Measurements from ENCODE around the gene TES. TPM values are rescaled to one million over a fixed set of nuclear protein-coding genes. Genes with fewer than 3 reads are reported as not detected.

TES gene
- total RNA-seq, 1 donor from 2014 or later: 36.1 TPM

GRCh38 chr7:116193329-116194087, 16.8 kb upstream of the TES start:
- DNase-seq: no peak

GRCh38 chr7:116194115-116194514, 16.2 kb upstream of the TES start:
- DNase-seq: no peak

DNA sequence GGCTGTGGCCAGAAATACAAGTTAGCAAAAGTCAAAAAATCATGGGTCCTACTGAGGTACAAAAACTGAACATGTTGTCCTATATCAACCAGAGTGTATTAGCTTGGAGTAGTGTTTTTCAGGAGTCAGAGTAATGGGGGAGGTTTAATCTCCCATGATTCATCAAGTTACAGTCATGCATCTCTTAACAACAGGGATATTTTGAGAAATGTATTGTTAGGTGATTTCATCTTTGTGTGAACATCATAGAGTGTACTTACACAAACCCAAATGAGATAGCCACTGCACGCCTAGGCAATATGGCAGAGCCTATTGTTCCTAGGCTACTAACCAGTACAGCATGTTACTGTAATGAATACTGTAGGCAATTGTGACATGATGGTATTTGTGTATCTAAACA, 14.9 kb upstream of the TES start:
- no peak for DNase-seq

GRCh38 chr7:116196947-116197346, 13.4 kb upstream of the TES start:
- no peak for DNase-seq

DNA sequence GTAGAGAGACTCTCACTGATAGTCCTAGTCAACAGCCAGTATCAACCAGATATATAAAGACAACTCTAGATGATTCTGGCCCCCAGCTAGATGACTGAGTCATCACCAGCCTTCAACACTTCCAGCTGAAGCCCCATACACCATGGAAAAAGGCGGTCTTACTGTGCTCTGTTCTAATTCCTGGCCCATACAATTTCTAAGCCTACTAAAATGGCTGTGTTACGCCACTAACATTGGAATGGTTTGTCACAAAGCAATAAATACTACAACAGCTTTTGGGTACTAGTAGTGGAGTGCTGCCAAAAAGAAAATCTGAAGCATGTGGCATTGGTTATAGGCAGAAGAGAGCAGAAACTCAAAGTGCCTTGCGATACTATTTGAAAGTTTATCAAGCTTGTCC, 13.0 kb upstream of the TES start:
- DNase-seq: no peak

DNA sequence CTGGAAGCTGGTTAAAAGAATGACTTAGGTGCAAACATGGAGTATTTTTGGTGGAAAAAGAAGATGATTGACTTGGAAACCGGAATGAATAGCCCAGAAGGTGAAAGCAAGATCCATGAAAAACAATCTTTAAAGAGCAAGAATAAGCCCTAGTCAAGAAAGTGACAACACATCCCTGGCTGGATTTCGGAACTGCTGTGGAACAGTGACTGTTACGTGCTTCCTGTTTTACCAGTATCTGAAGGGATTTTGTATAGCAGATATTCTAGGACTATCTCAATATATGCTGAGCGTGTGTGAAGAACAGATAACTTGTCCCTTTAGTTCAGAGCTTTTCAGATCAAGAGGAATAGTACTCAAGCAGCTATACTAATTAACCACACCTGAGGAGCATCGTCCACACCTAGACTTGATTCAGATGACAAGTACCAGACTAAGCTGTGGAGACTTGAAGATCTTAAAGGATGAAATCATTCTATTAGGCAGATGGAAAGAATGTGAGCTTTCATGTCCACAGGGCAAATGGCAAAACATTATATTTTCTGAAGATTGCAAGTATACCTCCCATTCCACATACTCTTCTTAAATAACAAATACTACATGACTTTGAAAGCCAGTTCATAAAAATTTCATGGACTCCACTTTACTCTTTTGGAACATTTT, 11.5 kb upstream of the TES start:
- no peak for DNase-seq

DNA sequence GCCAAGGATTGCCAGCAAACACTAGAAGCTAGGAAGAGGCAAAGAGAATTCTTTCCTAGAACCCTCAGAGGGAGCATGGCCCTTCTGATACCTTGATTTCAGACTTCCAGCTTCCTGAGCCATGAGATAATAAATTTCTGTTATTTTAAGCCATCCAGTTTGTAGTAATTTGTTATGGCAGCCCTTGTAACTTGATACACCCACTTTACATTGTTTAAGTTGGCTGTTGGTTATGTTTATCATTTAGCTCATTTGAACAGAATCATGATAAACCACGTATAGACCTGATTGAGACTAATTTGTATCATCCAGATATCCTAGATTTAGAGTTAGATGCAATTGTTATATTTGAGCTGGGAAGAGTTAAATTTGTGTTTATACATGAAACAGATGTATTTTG, 9.4 kb upstream of the TES start:
- DNase-seq: no peak

DNA sequence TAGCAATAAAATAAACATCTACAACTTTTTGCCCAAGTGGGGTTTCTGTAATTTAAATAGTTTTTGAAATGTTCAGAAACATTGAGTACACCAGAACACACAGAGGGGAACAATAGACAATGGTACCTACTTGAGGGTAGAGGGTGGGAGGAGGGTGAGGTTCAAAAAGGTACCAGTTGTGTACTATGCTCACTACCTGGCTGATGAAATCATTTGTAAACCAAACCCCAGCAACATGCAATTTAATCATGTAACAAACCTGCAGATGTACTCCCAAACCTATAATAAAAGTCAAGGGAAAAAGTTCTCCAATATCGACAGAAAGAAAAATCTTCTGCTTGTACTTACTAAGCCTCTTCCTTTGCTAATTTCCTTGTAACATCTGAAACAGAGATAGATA, 4.2 kb upstream of the TES start:
- DNase-seq: no peak

- DNase-seq: no peak
Observed at GRCh38 chr7:116208919-116209318, 1.4 kb upstream of the TES start.

DNA sequence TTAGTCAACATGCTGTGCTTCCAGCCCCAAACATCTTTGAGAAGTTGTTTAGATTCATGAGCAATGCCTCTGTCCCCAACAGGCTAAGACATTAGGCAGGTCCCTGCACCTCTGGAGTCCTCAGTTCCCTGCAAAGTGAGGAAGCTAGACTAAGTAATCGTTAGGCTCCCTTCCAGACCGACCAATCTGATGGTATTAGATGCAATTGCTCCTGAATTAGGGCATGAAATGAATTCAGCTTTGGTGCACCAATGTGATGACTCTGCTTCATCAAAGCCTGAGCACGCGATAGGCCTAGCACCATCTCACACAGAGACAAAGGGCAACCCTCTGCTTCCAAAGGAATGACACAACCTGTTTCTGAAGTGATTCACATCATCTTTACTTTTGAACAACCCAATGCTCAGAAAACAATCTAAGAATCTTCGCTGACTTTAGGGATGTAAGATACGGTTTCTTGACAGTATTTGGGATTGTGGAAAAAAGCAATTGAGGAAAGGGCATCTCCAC, 723 bp upstream of the TES start:
- no peak for DNase-seq

- peak; percentile 79 for DNase-seq
Observed at GRCh38 chr7:116211006-116211912, 920 bp downstream of the TES start.

- DNase-seq: no peak
Observed at GRCh38 chr7:116211913-116212596, 1.7 kb downstream of the TES start.

DNA sequence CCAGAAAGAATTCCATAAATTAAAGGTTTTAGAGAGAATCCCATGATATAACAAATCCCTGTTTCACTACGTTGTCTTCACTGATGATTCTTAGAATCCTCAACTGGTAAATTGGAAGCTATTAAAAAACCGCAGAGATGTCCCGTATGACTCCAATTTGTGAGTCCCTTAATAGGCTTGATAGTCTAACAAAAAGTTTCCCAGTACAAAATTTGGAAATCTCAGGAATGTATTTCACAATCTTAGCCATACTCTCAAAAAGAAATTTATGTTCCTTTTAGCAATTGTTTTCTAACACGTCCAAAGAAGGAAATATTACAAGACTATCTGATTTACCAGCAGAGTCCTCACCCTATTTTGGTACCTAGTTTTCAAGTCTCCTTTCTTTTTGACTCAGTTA, 2.5 kb downstream of the TES start:
- DNase-seq: no peak

DNA sequence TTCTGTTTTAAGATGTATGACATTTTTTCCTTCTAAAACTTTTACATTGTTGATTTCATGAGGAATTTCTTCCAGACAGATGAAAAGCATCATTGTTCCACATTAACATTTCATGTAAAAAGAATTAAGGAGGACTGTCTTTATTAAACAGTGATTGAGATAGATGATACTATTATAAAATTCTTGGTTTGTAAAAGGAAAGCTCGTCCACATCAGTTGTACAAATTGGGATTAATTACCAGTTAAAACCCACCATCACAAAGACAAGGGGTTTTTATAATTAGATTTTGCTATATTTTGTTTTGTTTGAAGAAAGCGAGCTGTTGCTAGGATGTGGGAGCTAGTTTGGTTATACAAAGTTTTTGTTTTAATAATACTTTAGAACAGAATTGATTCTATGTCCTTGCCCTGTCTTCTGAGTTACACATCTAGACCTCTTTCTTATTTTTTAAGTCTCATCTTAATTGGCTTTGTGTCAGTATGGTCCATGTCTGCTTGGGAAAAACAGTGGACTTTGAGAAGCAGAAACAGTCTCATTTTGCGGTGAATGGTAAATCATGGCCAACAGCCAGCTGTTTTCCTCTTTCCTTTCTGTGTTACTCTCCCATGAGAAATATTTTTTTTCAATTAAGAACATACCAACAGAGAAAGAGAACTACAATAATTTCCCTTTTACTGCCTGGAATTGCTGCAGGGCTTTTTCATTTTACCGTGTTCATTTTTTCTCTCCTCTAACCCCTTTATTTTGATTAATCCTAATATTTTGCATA, 3.2 kb downstream of the TES start:
- peak; percentile 56 for DNase-seq

GRCh38 chr7:116214921-116215320, 4.6 kb downstream of the TES start:
- DNase-seq: no peak

- DNase-seq: no peak
Observed at GRCh38 chr7:116215551-116215950, 5.2 kb downstream of the TES start.

GRCh38 chr7:116216956-116217571, 6.7 kb downstream of the TES start:
- DNase-seq: peak; percentile 27

DNA sequence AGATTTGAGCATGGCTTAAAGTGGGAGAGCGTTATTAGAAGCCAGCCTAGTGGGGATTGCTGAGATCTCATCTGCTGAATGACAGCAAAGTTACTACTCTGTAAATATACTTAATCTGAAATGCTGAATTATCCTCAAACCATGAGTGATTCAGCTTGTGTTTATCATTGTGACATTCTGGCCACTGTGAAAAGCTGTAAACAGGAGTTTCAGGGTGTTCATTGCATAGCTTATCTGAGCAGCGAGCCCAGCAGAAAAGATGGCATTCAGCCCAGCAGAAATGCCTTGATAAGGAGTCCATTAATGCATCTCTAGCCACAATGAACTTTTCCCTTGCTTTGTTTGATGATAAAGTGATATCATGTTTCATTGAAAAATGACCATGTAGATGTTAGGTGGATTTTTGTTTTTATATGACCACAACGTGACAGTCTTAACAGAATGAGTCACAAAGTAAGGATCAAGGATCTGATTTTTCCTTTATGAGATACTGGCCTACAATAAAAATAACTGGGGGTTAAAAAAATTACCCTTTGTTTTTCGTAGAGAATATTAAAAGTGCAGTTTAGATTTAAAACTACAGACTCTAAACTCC, 7.8 kb downstream of the TES start:
- no peak for DNase-seq

DNA sequence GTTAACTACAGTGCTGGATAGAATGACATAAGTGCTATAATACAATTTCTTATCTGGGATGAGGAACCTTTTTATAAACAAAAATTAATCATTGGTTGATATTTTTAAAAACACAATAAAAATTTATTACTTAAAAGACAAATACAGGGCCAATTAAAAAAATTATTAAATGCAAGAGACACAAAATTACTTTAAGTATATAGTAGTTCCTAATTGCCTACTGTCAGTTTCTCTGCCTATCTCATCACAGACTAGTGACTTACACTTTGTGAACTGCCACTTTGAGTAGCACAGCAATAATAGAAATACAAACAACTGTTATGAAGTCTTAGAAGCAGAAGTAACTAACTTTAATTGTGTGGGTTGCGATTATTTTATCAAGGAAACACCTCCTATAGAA, 8.4 kb downstream of the TES start:
- no peak for DNase-seq

GRCh38 chr7:116219288-116219687, 8.9 kb downstream of the TES start:
- DNase-seq: no peak

DNA sequence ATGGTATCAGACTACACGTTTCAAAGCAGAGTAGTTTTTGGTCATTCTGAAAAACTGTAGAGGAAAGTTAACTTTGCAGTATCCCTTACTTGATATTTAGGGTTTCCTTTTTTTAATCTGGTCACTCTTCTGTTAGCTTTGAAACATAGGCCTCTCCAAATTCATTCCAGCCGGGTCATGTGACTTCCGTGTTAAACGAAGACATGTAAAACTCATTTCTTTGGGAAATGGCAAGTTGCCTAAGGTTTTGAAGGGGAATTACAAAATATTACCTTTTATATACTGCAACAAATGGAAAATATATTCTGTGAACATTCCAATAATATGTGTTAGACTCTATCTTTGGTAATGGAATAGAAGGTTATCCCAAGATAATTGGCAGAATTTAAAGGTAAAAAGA, 9.5 kb downstream of the TES start:
- no peak for DNase-seq

Data from tongue (tissue), 2 donors.